ENCODE results near the gene FBLN2. TPM values are rescaled to one million over a fixed set of nuclear protein-coding genes. Genes with fewer than 3 reads are reported as not detected.

The FBLN2 gene
- total RNA-seq, 3 donors from 2014 or later (not counting 1 experiment from before 2014, with no cell fraction given), result 0.61 to 2.7 (median 1.6) TPM

DNA sequence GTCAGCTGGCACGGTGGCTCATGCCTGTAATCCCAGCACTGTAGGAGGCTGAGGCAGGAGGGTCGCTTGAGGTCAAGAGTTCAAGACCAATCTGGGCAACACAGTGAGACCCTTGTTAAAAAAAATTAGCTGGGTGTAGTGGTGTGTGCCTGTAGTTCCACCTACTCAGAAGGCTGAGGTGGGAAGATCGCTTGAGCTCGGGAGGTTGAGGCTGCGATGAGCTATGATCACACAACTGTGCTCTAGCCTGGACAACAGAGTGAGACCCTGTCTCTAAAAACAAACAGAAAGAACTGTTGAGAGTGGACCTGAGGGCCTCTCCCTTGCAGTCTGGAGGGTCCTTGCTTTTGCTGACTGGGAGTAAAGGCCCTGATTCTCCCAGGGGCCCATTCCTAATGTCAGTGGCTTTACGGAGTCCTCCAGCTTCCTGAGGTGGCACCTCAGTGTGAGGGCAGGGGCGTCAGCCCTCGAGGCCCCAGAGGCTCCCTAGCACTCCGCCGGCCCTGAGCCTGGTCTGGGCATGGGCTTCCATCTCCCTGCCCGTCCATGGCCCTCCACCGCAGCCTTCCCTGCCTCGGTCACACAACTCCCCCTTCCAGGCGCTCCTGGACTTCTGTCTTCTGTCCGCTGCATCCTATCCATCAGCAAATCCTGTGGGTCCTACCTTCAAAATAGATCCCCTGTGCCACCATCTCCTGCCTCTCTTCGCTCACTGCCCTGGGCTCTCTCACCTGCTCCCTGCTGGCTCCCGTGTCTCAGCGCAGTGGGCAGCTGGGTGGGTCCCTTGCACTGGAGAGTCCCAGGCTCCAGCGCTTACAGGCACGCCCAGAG, 19.0 kb downstream of the FBLN2 start:
- Mint-ChIP-seq H3K9me3 (no peaks in the 10 kb centered on the region), H3K4me3 (no peak overlapping the region), H3K27me3 (ENCODE audit: low read depth in 2 of 2) (peaks cover 0 to 2% of the 10 kb centered on the region in 2 donors), H3K36me3 (no peaks in the 10 kb centered on the region), H3K27ac (no peak overlapping the region), H3K4me1 (peaks cover 0 to 5% of the 10 kb centered on the region in 2 donors)
- 80% methylated on average over 20 of the region's 20 CpGs for WGBS (ENCODE audit: insufficient coverage)
- H3K27ac ChIP-seq (ENCODE audit: low read length), result no peak overlapping the region
- H3K4me3 ChIP-seq (ENCODE audit: low read length), result no peak overlapping the region
- DNase-seq (no peak), ATAC-seq (no peak)
- intact Hi-C loops (cut with micrococcal nuclease), result no loop called here
- H3K36me3 ChIP-seq (ENCODE audit: control insufficient read depth, insufficient read depth, low read length), result no peaks in the 10 kb centered on the region
- peaks cover 7% of the 10 kb centered on the region for H3K4me1 ChIP-seq (ENCODE audit: control insufficient read depth, insufficient read depth, low read length)
- no peaks in the 10 kb centered on the region for H3K27me3 ChIP-seq (ENCODE audit: control insufficient read depth, insufficient read depth, low read length)
- no peaks in the 10 kb centered on the region for H3K9me3 ChIP-seq (ENCODE audit: control insufficient read depth, insufficient read depth, low read length)
- TF ChIP-seq, protein P1, sequence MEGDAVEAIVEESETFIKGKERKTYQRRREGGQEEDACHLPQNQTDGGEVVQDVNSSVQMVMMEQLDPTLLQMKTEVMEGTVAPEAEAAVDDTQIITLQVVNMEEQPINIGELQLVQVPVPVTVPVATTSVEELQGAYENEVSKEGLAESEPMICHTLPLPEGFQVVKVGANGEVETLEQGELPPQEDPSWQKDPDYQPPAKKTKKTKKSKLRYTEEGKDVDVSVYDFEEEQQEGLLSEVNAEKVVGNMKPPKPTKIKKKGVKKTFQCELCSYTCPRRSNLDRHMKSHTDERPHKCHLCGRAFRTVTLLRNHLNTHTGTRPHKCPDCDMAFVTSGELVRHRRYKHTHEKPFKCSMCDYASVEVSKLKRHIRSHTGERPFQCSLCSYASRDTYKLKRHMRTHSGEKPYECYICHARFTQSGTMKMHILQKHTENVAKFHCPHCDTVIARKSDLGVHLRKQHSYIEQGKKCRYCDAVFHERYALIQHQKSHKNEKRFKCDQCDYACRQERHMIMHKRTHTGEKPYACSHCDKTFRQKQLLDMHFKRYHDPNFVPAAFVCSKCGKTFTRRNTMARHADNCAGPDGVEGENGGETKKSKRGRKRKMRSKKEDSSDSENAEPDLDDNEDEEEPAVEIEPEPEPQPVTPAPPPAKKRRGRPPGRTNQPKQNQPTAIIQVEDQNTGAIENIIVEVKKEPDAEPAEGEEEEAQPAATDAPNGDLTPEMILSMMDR (IDR thresholded peaks at IDR 0.05), result no peak

- Mint-ChIP-seq H3K4me3 (no peak overlapping the region), H3K4me1 (peaks cover 0 to 5% of the 10 kb centered on the region in 2 donors), H3K27ac (no peak overlapping the region), H3K36me3 (no peaks in the 10 kb centered on the region), H3K27me3 (ENCODE audit: low read depth in 2 of 2) (peaks cover 0 to 2% of the 10 kb centered on the region in 2 donors), H3K9me3 (no peaks in the 10 kb centered on the region)
- H3K9me3 ChIP-seq (ENCODE audit: control insufficient read depth, insufficient read depth, low read length), result no peaks in the 10 kb centered on the region
- TF ChIP-seq, protein P1 (IDR thresholded peaks at IDR 0.05), result no peak
- H3K36me3 ChIP-seq (ENCODE audit: control insufficient read depth, insufficient read depth, low read length), result no peaks in the 10 kb centered on the region
- H3K4me1 ChIP-seq (ENCODE audit: control insufficient read depth, insufficient read depth, low read length), result peaks cover 7% of the 10 kb centered on the region
- no peak overlapping the region for H3K27ac ChIP-seq (ENCODE audit: low read length)
- WGBS (ENCODE audit: insufficient coverage), result 83% methylated on average over 15 of the region's 15 CpGs
- DNase-seq, result no peak
- ATAC-seq, result no peak
- H3K27me3 ChIP-seq (ENCODE audit: control insufficient read depth, insufficient read depth, low read length), result no peaks in the 10 kb centered on the region
- no peak overlapping the region for H3K4me3 ChIP-seq (ENCODE audit: low read length)
- intact Hi-C loops (cut with micrococcal nuclease), result no loop called here
These were observed 19.6 kb downstream of the FBLN2 start for GRCh38 chr3:13568515-13569028.

DNA sequence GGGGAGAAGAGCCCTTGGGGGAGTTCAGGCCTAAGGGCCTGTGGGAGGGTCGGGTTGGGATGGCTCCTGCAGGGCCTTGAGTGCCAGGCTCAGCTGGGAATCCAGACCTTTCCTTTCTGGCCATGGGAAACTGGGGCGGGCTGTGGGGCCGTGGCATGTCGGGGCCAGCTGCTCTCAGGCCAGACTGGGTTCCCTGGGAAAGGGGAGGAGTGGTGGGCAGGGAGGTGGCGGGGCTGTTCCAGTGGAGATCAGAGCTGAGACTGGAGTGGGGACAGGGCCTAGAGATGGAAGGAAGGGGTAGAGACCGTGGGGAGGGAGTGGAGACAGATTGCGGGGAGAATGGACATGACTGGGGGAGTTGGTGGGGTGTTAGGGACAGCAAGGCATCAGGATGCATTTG, 20.3 kb downstream of the FBLN2 start:
- H3K9me3 Mint-ChIP-seq, result no peaks in the 10 kb centered on the region
- H3K36me3 Mint-ChIP-seq, result no peaks in the 10 kb centered on the region
- ATAC-seq (no peak), DNase-seq (no peak)
- peaks cover 0 to 5% of the 10 kb centered on the region in 2 donors for H3K4me1 Mint-ChIP-seq
- TF ChIP-seq, protein P1 (IDR thresholded peaks at IDR 0.05), result no peak
- H3K27me3 Mint-ChIP-seq (ENCODE audit: low read depth in 2 of 2), result peaks cover 0 to 2% of the 10 kb centered on the region in 2 donors
- WGBS (ENCODE audit: insufficient coverage), result 89% methylated on average over 7 of the region's 7 CpGs
- no peak overlapping the region for H3K27ac Mint-ChIP-seq
- Histone ChIP-seq H3K4me1 (ENCODE audit: control insufficient read depth, insufficient read depth, low read length) (peaks cover 7% of the 10 kb centered on the region), H3K36me3 (ENCODE audit: control insufficient read depth, insufficient read depth, low read length) (no peaks in the 10 kb centered on the region), H3K27ac (ENCODE audit: low read length) (no peak overlapping the region), H3K9me3 (ENCODE audit: control insufficient read depth, insufficient read depth, low read length) (no peaks in the 10 kb centered on the region), H3K4me3 (ENCODE audit: low read length) (no peak overlapping the region), H3K27me3 (ENCODE audit: control insufficient read depth, insufficient read depth, low read length) (no peaks in the 10 kb centered on the region)
- intact Hi-C loops (cut with micrococcal nuclease), result no loop called here
- no peak overlapping the region for H3K4me3 Mint-ChIP-seq
